ENCODE measurements around the gene MAP6.
"Not testable (repeated sequence)": the region's sequence is repeated elsewhere in the genome, so short reads cannot be mapped to it uniquely, and the experiment has no call there.

Gene MAP6

GRCh38 chr11:75593286-75593915 is 75.4 kb downstream of the MAP6 start:
- no peak for DNase-seq (ENCODE audit: low read depth, low spot score)

DNA sequence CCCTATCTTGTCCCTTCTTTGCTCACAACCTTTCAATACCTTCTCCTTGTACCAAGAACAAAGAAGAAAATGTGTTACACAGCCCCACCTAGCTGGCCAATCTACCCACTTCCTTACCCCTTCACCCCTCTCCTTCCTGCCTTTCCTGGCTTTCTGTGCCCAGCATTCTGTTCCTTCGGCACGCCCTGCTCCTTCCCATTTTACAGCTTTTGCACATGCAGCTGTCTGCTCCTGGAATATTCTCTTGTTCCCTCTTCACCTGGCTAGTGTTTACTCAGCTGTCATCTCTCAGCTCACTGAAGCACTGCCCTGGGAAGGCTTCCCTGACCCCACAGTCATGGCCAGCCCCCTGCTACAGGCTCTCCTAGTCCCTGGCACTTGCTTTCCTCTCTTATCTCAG is 76.1 kb downstream of the MAP6 start:
- DNase-seq (ENCODE audit: low read depth, low spot score) = no peak

DNA sequence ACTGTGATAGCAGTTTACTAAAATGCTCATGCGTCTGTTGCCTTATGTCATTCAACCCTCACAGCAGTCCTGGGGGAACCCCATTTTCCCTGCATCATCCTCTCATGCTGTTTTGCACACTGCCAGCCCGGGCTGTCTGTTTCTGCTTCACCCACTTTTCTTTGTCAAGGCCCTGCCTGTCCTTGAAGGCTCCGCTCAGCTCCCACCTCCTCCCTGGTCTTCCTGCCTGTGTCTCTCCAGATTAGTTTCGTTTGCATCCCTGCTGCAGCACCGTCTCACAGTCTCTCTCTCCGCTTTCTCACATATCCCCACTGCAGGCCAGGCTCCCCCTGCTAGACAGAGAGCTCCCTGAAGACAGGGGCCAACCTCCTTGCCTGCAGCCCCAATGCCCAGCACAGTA is 76.9 kb downstream of the MAP6 start:
- no peak for DNase-seq (ENCODE audit: low read depth, low spot score)

DNA sequence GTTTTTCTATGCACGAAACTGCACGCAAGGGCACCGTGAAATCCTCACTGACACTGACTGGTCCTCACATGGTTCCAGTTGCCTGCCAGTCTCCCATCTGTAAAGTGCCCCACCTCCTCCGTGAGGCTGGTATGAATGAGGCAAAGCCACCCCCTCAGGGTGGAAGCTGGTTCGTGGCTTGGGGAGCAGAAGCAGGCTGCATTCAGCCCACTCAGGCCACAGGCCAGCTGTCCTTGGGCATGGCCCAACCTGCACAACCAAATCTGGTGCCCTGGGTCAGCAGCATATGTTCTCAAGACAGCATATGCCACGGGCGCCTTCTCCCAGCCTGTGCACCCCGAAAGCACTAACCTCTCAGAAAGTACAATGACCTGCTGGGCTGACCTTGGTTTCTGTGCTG is 77.5 kb downstream of the MAP6 start:
- DNase-seq (ENCODE audit: low read depth, low spot score) = no peak

DNA sequence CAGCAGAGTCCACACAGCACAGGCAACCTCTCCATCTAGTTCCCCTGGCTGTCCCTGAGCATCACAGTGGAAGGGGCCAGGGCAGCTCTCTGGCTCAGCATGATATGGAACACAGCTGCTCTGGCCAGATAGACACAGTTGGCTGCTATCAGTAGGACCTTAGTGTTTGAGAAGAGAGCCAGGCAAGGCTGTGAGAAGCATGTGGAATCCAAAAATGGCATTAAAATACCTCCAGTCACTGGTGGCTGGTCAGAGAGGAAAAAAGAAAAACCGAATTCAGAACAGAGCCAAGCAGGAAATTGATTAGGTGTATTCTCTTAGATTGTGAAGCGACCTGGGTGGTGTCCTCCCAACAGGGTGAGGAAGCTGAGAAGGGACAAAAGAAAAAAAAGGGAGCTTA is 78.9 kb downstream of the MAP6 start:
- no peak for DNase-seq (ENCODE audit: low read depth, low spot score)

DNA sequence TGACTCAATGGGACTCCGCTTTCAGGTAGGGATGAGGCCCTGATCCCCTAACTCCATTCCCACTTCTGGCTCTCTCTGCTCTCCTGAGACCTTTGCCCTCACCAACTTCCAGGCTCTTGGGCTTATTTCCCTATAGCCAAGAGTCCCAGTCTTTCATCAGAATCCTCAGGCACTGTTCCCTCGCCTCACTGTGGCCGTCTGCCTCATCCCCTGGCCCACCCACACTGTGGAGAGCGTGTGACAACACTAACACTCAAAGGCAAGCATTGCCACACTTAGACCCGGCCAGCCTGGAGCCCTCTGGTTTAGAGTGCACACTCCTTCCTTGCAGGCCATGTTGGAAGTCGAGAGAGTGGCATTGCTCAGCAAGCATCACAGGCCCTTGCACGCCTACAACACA is 79.8 kb downstream of the MAP6 start:
- DNase-seq (ENCODE audit: low read depth, low spot score) = no peak

DNA sequence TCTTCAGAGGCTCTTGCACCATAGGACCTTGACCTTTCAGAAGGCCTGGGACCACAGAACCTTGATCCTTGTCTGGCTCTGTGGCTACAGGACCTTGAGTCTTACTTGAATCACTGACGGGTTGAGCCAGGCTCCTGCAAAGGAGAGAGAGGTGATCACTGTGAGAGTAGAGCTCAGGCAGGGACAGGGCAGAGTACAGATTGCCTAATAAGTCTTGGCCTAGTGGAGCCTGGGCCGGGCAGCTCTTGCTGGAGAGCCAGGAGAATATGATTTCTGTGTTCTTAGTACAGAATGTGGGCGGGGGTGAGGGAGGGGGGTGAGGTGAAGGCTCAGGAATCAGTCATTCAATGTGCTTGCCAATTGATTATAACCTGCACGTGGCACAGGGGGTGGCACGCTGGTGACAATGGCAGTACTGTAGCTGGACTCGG is 80.8 kb downstream of the MAP6 start:
- no peak for DNase-seq (ENCODE audit: low read depth, low spot score)

DNA sequence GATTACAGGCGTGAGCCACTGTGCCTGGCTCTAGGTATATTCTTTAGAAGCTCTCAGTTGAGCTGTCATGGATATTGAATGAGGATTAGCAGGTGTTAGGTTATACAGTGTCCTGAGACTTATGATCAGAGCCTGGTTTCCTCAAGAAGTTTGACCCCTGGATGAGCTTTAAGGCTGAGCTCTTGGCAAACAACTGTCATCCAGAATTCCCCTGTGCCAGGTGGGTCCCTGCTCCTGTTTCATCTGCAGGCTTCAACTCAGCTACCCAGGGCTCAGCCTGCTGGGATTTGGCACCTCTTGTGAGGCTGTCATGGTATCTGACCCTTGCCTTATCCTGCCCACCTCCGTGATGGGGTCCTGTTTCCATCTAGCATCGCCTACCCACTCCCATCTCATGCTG is 82.4 kb downstream of the MAP6 start:
- no peak for DNase-seq (ENCODE audit: low read depth, low spot score)

GRCh38 chr11:75585293-75585670 is 83.6 kb downstream of the MAP6 start:
- no peak for DNase-seq (ENCODE audit: low read depth, low spot score)

DNA sequence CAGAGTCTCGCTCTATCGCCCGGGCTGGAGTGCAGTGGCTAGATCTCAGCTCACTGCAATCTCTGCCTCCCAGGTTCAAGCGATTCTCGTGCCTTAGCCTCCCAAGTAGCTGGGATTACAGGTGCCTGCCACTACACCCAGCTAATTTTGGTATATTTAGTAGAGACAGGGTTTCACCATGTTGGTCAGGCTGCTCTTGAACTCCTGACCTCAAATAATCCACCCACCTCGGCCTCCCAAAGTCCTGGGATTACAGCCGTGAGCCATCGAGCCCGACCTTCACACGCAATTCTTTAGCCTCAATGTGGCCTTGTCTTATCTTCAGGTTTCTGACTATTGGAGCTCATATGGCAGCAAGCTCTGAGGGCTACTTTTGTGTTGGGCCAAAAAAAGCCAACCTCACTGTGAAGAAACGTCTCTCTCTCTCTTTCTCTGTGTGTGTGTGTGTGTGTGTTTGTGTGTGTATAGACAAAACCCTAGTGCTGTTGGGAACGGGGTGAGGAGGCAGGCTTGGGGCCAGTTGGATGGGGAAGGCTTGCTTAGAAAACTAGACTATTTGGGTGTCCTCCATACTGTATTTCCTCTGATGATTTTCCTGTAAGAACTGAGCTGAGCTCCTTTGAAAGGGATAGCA is 84.1 kb downstream of the MAP6 start:
- DNase-seq (ENCODE audit: low read depth, low spot score) = not testable (repeated sequence)

DNA sequence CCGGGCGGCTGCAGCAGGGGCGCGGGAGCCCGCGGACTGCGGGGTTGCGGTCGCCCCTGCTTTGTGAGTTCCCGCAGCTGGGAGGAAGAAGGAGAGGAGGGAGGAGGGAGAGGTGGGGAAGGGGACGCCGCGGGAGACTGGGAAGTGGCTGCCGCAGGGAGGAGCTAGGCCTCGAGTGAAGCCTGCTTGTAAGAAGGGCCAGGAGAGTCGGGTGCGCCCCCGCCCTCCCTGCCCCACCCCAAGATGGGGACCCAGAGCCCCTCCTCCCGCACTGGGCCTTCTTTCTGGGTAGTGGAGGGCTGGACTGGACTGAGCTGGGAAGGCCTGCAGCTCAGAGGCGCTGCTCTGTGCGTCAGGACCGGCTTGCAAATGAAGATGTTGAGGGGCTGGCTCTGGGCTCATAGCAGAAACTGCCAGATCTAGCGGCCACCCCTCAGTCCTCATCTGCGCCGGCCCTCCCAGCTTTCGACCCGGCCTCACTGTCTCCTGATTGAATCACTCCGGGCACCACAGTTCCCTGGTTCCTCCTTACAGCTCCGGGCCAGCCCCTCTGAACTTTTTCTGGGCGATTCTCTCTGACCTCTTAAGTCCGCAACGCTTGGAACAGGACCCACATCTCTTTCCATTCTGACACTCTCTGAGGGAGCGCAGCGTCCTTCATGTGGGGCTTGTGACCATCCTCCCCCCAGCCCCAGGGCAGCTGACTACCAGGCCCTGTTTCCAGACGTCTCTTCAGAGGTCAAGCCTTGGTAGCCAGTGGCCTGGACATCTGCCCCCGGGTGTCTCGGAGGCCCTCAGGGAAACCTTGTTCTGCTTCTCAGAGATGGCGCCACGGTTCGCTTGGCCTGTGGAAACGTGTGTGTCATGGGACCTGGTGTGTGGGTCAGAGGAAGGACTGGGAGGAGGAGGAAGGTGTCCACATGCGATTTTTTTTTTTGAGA is 84.8 kb downstream of the MAP6 start:
- DNase-seq (ENCODE audit: low read depth, low spot score) = no peak

DNA sequence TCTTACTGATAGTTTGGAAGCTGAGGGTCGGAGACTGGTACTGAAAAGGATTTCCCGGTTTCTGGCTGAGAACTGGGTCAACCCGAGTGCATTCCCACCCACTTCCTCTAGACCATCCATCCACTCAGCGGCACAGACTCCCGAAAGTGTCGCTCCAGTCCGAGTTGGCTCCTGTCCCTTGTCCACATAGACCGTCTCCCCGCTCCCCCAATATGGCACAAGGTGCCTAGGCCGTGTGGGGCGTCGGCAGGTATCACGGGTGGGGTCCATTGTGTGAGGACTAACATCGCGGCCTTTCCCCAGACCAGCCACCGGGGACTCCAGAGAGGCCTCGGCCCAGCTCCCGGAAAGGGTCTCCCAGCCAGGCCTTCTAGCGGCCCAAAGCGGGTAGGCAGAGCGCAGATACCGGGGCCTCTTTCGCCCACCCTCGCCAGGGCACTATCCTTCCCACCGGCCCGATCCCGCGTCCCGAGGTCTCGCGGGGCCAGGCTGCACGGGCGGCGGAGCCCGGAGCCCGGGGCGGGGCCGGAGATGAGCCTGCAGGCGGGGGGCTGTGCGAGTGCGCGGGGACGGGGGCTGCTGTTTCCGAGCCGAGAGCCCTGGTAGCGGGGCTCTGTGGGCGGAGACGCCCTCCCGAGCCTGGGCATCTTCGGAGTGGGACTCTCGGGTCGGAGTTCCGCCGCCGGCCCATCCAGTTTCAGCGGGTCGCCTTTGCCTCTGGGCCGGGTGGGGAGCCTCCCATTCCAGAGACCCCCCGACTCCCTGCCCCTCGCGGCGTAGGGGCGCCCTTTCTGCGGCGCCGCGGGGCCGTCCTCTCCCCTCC is 85.7 kb downstream of the MAP6 start:
- DNase-seq (ENCODE audit: low read depth, low spot score) = no peak

DNA sequence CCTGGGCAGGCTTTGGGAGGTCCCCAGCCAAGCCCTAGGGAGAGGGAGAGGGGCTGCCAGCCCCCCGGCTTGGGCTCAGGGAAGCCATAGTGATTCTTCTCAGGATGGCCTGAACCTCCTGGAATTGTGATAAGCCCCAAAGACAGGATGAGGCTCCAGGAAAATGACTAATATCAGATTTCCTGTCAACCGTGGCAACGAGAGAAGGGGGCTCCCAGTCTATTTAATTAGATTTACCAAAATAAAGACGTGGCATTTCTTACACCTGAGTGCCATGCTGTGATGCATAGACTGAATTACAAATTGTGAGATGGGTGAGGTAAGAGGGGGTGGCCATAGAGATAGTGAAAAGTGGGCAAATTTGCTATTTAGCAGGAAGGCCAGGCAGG is 86.3 kb downstream of the MAP6 start:
- DNase-seq (ENCODE audit: low read depth, low spot score) = no peak

DNA sequence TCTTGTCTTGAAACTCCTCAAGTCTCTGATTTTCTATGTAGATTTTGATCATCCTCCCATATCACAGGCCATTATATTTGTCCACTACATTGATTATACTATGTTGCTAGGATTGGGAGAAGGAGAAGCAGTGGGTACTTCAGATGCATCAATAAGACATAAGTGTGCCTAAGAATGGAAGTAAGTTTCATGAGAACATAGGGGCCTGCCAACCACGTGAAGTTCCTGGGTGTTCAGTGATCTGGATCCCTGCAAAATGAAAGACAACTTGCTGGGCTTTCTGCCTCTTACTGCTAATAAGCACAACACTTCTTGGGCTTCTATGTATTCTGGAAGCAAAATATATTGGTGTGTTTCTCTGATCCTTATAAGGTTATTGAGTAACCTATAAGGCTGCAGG is 89.0 kb downstream of the MAP6 start:
- no peak for DNase-seq (ENCODE audit: low read depth, low spot score)

GRCh38 chr11:75578977-75579376 is 89.9 kb downstream of the MAP6 start:
- no peak for DNase-seq (ENCODE audit: low read depth, low spot score)

DNA sequence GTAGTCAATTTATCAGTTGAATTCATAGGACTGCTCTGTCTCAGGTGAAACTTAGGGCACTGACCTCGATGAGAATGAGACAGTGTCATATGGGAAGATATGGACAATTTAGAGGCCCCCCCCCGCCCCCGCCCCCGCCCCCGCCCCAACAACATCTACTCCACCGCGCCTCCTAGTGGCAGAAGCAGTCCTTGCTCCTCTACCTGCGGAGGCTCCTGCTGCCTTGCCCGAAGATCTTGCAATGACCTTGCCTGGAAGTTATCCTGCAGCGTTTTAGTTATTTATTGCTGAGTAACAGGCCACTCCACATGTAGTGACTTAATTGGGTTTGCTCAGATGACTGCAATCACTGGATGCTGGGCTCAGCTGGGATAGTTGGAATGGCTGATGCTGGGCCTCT is 91.6 kb downstream of the MAP6 start:
- DNase-seq (ENCODE audit: low read depth, low spot score) = no peak

GRCh38 chr11:75576499-75576918 is 92.3 kb downstream of the MAP6 start:
- DNase-seq (ENCODE audit: low read depth, low spot score) = no peak

DNA sequence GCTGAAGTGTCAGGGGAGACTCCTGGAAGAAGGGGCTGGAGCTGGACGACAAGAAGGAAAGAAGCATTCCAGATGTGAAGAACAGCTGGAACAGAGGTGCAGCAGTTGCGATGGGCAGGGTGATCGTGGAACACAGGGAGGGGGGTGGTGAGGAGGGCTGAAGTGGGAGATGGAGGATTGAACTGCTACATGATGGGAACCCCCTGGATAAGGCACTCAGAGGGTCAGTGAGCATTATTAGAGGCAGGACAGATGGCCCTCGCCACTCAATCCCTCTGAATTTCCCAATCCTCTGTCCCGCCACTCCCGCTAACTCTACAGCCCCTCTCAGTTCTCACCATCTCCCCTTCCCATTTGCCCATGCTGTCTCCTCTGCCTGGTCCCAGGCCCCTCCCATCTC is 92.8 kb downstream of the MAP6 start:
- no peak for DNase-seq (ENCODE audit: low read depth, low spot score)

DNA sequence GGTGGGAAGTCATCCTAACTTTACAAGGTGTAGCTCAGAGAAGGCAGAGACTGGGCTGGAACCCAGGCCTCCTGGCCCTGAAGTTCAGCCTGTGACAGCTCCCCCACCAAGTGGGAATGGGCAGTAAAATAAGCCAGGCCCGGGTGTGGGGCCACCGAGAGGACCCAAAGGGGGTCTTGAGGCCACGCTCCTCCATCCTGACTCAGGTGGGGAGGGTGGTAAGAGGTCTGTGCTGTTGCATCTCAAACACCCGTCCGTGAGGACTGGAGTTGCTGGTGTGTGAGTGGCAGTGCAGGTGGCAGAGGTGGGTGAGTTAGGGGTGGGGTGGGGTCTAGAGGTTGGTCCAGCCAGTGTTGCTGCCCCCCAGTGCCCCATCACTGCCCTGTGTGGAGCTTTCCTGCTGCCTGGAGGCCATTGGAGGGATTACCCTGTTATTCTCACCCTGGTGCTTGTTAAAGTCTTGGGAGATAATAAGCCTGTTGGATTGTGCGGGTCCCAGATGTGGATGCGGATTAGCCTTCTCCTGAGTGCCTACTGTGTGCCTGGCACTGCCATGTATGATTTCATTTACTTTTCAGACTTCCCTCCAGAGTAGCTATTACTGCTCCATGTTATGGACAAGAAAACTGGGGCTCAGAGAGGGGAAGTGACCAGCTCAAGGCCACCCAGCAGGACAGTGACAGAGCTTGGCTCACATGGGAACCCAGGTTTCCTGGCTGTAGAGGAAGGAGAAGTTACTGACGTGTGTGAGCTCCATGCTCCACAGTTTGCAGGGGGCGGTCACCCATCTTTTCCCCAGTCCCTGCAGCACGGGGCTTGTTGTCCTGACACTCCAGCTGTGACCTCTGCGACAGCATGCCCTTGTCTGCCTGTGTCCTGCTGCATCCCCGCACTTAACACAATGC is 93.9 kb downstream of the MAP6 start:
- DNase-seq (ENCODE audit: low read depth, low spot score) = no peak

DNA sequence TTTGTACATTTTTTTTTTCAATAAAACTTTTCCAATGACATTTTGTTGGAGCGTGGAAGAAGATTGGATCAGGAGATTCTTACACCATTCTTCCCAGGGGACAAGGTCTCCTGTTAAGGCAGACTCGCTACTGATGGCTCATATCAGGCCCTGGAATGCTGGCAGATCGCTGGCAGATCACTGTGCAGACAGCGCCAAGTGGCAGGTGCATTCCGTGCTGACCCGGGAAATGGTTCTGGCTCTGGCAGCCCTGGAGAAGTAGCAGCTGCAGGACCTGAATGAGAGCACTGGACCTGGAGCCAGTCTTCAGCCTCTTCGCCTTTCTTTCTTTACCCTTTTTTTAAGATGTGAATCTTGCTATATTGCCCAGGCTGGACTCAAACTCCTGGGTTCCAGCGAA is 96.1 kb downstream of the MAP6 start:
- no peak for DNase-seq (ENCODE audit: low read depth, low spot score)

GRCh38 chr11:75571625-75572024 is 97.2 kb downstream of the MAP6 start:
- DNase-seq (ENCODE audit: low read depth, low spot score) = no peak

Data from brain pericyte (primary cell).